Liver (tissue), 9 donors: ENCODE data around the gene STAT3. TPM values are rescaled to one million over a fixed set of nuclear protein-coding genes. Genes with fewer than 3 reads are reported as not detected.

Experiments
- DNase-seq: peaks from one replicate; pipeline ENCODE4 v3.0.0-alpha.2; 2017; ENCODE audit warnings: low spot score
- H3K27ac ChIP-seq, 2 donors: one replicate each; pipeline ENCODE4 v1.7.0; 2013; ENCODE audit warnings: inconsistent platforms in 2 of 2, low read length in 2 of 2, control low read depth in 1 of 2, low read depth in 1 of 2, mild to moderate bottlenecking in 1 of 2
- H3K27me3 ChIP-seq, 4 donors: one replicate each; pipeline versions ENCODE4 v1.6.1 to v1.7.0; 2013; ENCODE audit warnings: low read length in 3 of 4, inconsistent platforms in 1 of 4, mild to moderate bottlenecking in 1 of 4, moderate library complexity in 1 of 4; ENCODE audit not compliant: control insufficient read depth in 4 of 4, insufficient read depth in 4 of 4
- H3K36me3 ChIP-seq, 4 donors: one replicate each; pipeline versions ENCODE4 v1.6.1 to v1.7.0; 2013; ENCODE audit warnings: low read length in 3 of 4, mild to moderate bottlenecking in 3 of 4, low read depth in 1 of 4, moderate library complexity in 1 of 4; ENCODE audit not compliant: control insufficient read depth in 4 of 4, insufficient read depth in 3 of 4
- H3K4me1 ChIP-seq, 4 donors: one replicate each; pipeline versions ENCODE4 v1.6.1 to v1.7.0; 2013; ENCODE audit warnings: low read length in 3 of 4, mild to moderate bottlenecking in 3 of 4, moderate library complexity in 1 of 4; ENCODE audit not compliant: control insufficient read depth in 4 of 4, insufficient read depth in 4 of 4
- H3K4me3 ChIP-seq, 3 donors: one replicate each; pipeline versions ENCODE4 v1.6.1 to v1.7.0; 2013; ENCODE audit warnings: low read length in 3 of 3, control low read depth in 1 of 3, low read depth in 1 of 3, mild to moderate bottlenecking in 1 of 3
- H3K9ac ChIP-seq, 2 donors: one replicate each; pipeline ENCODE4 v1.7.0; 2013; ENCODE audit warnings: low read length in 2 of 2, mild to moderate bottlenecking in 2 of 2, moderate library complexity in 2 of 2, control low read depth in 1 of 2, low read depth in 1 of 2
- H3K9me3 ChIP-seq, 4 donors: one replicate each; pipeline versions ENCODE4 v1.6.1 to v1.7.0; 2013; ENCODE audit warnings: low read length in 3 of 4; ENCODE audit not compliant: control insufficient read depth in 4 of 4
- ATF3 ChIP-seq: IDR thresholded peaks from 2 replicates; pipeline ENCODE4 v1.6.1; 2016; ENCODE audit warnings: antibody characterized with exemption
- EGR1 ChIP-seq, 2 donors: IDR thresholded peaks; 2 replicates each; pipeline ENCODE4 v1.6.1; 2016 to 2018; ENCODE audit warnings: antibody characterized with exemption in 2 of 2, low read depth in 2 of 2
- FOXA1 ChIP-seq: IDR thresholded peaks from 2 replicates; pipeline ENCODE4 v1.6.1; 2016; ENCODE audit warnings: antibody characterized with exemption
- GABPA ChIP-seq, 2 donors: IDR thresholded peaks in 1 of 2; conservative IDR thresholded peaks in 1 of 2; 2 replicates each; pipeline ENCODE4 v1.6.1; 2016; ENCODE audit warnings: antibody characterized with exemption in 2 of 2, mild to moderate bottlenecking in 1 of 2, moderate library complexity in 1 of 2
- HNF4A ChIP-seq, 2 donors: conservative IDR thresholded peaks; 2 replicates each; pipeline ENCODE4 v1.6.1; 2016; ENCODE audit warnings: antibody characterized with exemption in 2 of 2, mild to moderate bottlenecking in 2 of 2
- HNF4G ChIP-seq: IDR thresholded peaks from 2 replicates; pipeline ENCODE4 v1.6.1; 2016; ENCODE audit warnings: antibody characterized with exemption
- JUND ChIP-seq, 2 donors: IDR thresholded peaks; 2 replicates each; pipeline ENCODE4 v1.6.1; 2016; ENCODE audit warnings: antibody characterized with exemption in 2 of 2
- MAX ChIP-seq: IDR thresholded peaks from 2 replicates; pipeline ENCODE4 v1.6.1; 2016; ENCODE audit warnings: antibody characterized with exemption
- NR2F2 ChIP-seq: IDR thresholded peaks from 2 replicates; pipeline ENCODE4 v1.6.1; 2016; ENCODE audit warnings: antibody characterized with exemption
- RXRA ChIP-seq, 2 donors: IDR thresholded peaks; 2 replicates each; pipeline ENCODE4 v1.6.1; 2017 to 2018; ENCODE audit warnings: antibody characterized with exemption in 2 of 2, mild to moderate bottlenecking in 1 of 2
- WGBS: extraction: QIAGEN DNeasy Blood & Tissue Kit; methylation state at CpG from one replicate; pipeline ENCODE4 v1.1.7; 2013; 5-methylcytosine and 5-hydroxymethylcytosine counted together
- polyA plus RNA-seq, 2 donors: library from polyadenylated mRNA; stranded (reverse) in 1 of 2; unstranded in 1 of 2; fragments of 200-250 nt in 1 of 2; fragments of >200 nt in 1 of 2; fragmentation: Nextera tagmentation in 1 of 2; extraction: Ambion mirVana in 1 of 2; gene quantifications; one replicate each; pipeline versions ENCODE4 v1.2.1 to v1.2.3, GENCODE V29; 2013 to 2015
- total RNA-seq, 2 donors: library from RNA; depleted of rRNA; stranded (reverse); fragments of >200 nt; gene quantifications; one replicate each; pipeline ENCODE4 v1.2.3, GENCODE V29; 2014
- donor health status: healthy.
- donor health status: healthy.
- donor health status: healthy.
- donor health status: healthy.
- donor health status: healthy.

STAT3 gene
- total and polyA plus RNA-seq, 4 donors, result 68.7 to 301 (median 114) TPM

GRCh38 chr17:42316755-42317154 is 71.5 kb downstream of the STAT3 start:
- Histone ChIP-seq H3K36me3 (peaks cover 10 to 67% (median 56%) of the 10 kb centered on the region in 4 donors), H3K4me1 (peaks cover 3 to 27% (median 20%) of the 10 kb centered on the region in 4 donors), H3K27ac (no peak overlapping the region)

GRCh38 chr17:42315402-42316156 is 72.7 kb downstream of the STAT3 start:
- WGBS, result 78% methylated on average over 10 of the region's 10 CpGs
- TF ChIP-seq NR2F2, result peak; percentile 12
- no peak for TF ChIP-seq FOXA1
- no peak for TF ChIP-seq ATF3
- Histone ChIP-seq H3K27ac (no peak overlapping the region), H3K27me3 (no peaks in the 10 kb centered on the region), H3K9ac (no peak overlapping the region), H3K36me3 (peaks cover 9 to 61% (median 51%) of the 10 kb centered on the region in 4 donors), H3K4me1 (peaks cover 3 to 37% (median 29%) of the 10 kb centered on the region in 4 donors), H3K4me3 (no peak overlapping the region), H3K9me3 (no peaks in the 10 kb centered on the region)
- DNase-seq, result peak; percentile 68

More at GRCh38 chr17:42316755-42317154, 71.5 kb downstream of the STAT3 start:
- Histone ChIP-seq H3K9me3 (no peaks in the 10 kb centered on the region), H3K4me3 (no peak overlapping the region), H3K9ac (no peak overlapping the region), H3K27me3 (no peaks in the 10 kb centered on the region)
- DNase-seq, result no peak
- TF ChIP-seq RXRA (IDR thresholded peaks at IDR 0.05) (no peak), EGR1 (IDR thresholded peaks at IDR 0.05; ENCODE audit: low read depth in 2 of 2) (no peak), MAX (no peak), ATF3 (no peak), HNF4A (conservative IDR thresholded peaks at IDR 0.05) (no peak)
- 79% methylated on average over 4 of the region's 4 CpGs for WGBS

- H3K4me1 ChIP-seq, result peaks cover 3 to 37% (median 29%) of the 10 kb centered on the region in 4 donors
- WGBS, result 85% methylated on average over 14 of the region's 14 CpGs
- peak overlapping the region in 1 of 2 donors; percentile 20 for H3K27ac ChIP-seq
- no peak overlapping the region for H3K4me3 ChIP-seq
- no peaks in the 10 kb centered on the region for H3K27me3 ChIP-seq
- no peaks in the 10 kb centered on the region for H3K9me3 ChIP-seq
- H3K9ac ChIP-seq, result no peak overlapping the region
- peaks cover 9 to 56% (median 46%) of the 10 kb centered on the region in 4 donors for H3K36me3 ChIP-seq
- no peak for DNase-seq
- TF ChIP-seq JUND (IDR thresholded peaks at IDR 0.05) (no peak), EGR1 (IDR thresholded peaks at IDR 0.05; ENCODE audit: low read depth in 2 of 2) (no peak), HNF4G (no peak), FOXA1 (no peak), GABPA (IDR thresholded peaks at IDR 0.05 in 1 of 2, conservative IDR thresholded peaks at IDR 0.05 in 1 of 2) (no peak)
Observed at GRCh38 chr17:42313773-42314566, 74.3 kb downstream of the STAT3 start.
